22Rv1 (cell line): Measurements from ENCODE around the gene ZCCHC2.

Source experiments
- ZFX ChIP-seq: fragments of 450-650 bp; IDR thresholded peaks from 2 replicates; pipeline ENCODE4 v1.6.1; 2017; ENCODE audit warnings: antibody characterized with exemption, borderline replicate concordance
- TF ChIP-seq, protein P1 (sequence below): fragments of 450-650 bp; IDR thresholded peaks from 2 replicates; pipeline ENCODE4 v1.5.1; 2017; ENCODE audit warnings: mild to moderate bottlenecking

DNA sequence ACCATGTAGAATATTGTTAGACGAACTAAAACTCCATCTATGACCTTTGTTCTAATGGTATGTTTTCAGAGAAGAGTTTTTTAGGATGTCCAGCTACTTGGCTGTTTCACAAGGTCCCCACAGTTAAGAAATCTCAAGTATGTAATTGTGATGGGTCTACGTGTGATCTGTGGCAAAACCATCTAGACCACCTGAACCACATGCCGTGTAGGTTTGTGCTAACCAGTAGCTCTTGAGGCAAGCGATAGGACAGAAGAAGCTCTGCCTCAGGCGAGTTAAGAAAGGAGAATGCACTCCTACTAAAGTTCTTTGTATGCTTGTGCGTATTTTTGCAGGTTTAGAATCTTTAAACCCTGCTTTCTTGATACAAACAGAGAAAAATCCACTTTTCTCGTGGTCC lies 13.2 kb downstream of the ZCCHC2 start:
- TF ChIP-seq, protein P1, sequence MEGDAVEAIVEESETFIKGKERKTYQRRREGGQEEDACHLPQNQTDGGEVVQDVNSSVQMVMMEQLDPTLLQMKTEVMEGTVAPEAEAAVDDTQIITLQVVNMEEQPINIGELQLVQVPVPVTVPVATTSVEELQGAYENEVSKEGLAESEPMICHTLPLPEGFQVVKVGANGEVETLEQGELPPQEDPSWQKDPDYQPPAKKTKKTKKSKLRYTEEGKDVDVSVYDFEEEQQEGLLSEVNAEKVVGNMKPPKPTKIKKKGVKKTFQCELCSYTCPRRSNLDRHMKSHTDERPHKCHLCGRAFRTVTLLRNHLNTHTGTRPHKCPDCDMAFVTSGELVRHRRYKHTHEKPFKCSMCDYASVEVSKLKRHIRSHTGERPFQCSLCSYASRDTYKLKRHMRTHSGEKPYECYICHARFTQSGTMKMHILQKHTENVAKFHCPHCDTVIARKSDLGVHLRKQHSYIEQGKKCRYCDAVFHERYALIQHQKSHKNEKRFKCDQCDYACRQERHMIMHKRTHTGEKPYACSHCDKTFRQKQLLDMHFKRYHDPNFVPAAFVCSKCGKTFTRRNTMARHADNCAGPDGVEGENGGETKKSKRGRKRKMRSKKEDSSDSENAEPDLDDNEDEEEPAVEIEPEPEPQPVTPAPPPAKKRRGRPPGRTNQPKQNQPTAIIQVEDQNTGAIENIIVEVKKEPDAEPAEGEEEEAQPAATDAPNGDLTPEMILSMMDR = no peak
- no peak for TF ChIP-seq ZFX
